Endodermal cell (in vitro differentiated cells): ENCODE data around the gene ABHD11. TPM values are rescaled to one million over a fixed set of nuclear protein-coding genes. Genes with fewer than 3 reads are reported as not detected.

Experiments used
- DNase-seq: peaks from one replicate; pipeline ENCODE4 v3.0.0-alpha.2; 2017
- H3K27ac ChIP-seq: 2 replicates; pipeline ENCODE4 v1.5.1; 2013; ENCODE audit warnings: mild to moderate bottlenecking, low read depth, low read length, moderate library complexity
- H3K27me3 ChIP-seq: 2 replicates; pipeline ENCODE4 v1.6.1; 2013; ENCODE audit warnings: mild to moderate bottlenecking, low read length, moderate library complexity; ENCODE audit not compliant: insufficient read depth, control insufficient read depth, poor library complexity, severe bottlenecking
- H3K36me3 ChIP-seq: 2 replicates; pipeline ENCODE4 v1.7.0; 2013; ENCODE audit warnings: mild to moderate bottlenecking, low read length, moderate library complexity; ENCODE audit not compliant: control insufficient read depth, insufficient read depth
- H3K4me1 ChIP-seq: one replicate; pipeline ENCODE4 v1.7.0; 2013; ENCODE audit warnings: low read length; ENCODE audit not compliant: control insufficient read depth, insufficient read depth
- H3K4me3 ChIP-seq: 2 replicates; pipeline ENCODE4 v1.5.1; 2013; ENCODE audit warnings: mild to moderate bottlenecking, low read length, moderate library complexity
- H3K9ac ChIP-seq: 2 replicates; pipeline ENCODE4 v1.6.1; 2013; ENCODE audit warnings: mild to moderate bottlenecking, low read length, moderate library complexity; ENCODE audit not compliant: poor library complexity, severe bottlenecking; ENCODE audit errors: extremely low read depth
- H3K9me3 ChIP-seq: 2 replicates; pipeline ENCODE4 v1.6.1; 2013; ENCODE audit warnings: mild to moderate bottlenecking, low read length, moderate library complexity; ENCODE audit not compliant: control insufficient read depth
- H3K27ac Mint-ChIP-seq: 2 replicates; pipeline ENCODE4 v1.8.0; 2020; ENCODE audit warnings: mixed read lengths
- H3K27me3 Mint-ChIP-seq: 2 replicates; pipeline ENCODE4 v1.8.0; 2021; ENCODE audit warnings: mild to moderate bottlenecking, mixed read lengths; ENCODE audit not compliant: insufficient read depth
- H3K36me3 Mint-ChIP-seq: 2 replicates; pipeline ENCODE4 v1.8.0; 2020; ENCODE audit warnings: low read depth, mixed read lengths
- H3K4me1 Mint-ChIP-seq: 2 replicates; pipeline ENCODE4 v1.8.0; 2020; ENCODE audit warnings: mixed read lengths
- H3K4me3 Mint-ChIP-seq: 2 replicates; pipeline ENCODE4 v1.8.0; 2020; ENCODE audit warnings: mild to moderate bottlenecking, moderate library complexity, mixed read lengths
- H3K9me3 Mint-ChIP-seq: 2 replicates; pipeline ENCODE4 v1.8.0; 2020; ENCODE audit warnings: mild to moderate bottlenecking, mixed read lengths
- WGBS, 2 experiments: methylation state at CpG; one replicate each; pipeline versions ENCODE4 v1.1.5 to v1.1.7; 2013; ENCODE audit warnings: missing lambda C conversion rate in 2 of 2, mixed read lengths in 1 of 2; ENCODE audit not compliant: insufficient coverage in 1 of 2, insufficient read length in 1 of 2; 5-methylcytosine and 5-hydroxymethylcytosine counted together
- total RNA-seq, 2 donors: library from RNA; stranded (reverse); fragmentation: NEBNext Ultra II Directional in 1 of 2; extraction: Animal tissue kit (Norgen Biotek cat#: 25700) in 1 of 2; gene quantifications; 2 replicates in 1 of 2; 3 replicates in 1 of 2; pipeline ENCODE4 v1.2.1, GENCODE V29; 2021
- TF ChIP-seq, protein P1 (sequence below): fragments of 200-600 bp; sonication (generic); conservative IDR thresholded peaks from 2 replicates; pipeline ENCODE4 v1.5.0; 2021; ENCODE audit warnings: antibody characterized with exemption, mild to moderate bottlenecking

The ABHD11 gene
- total RNA-seq, 2 donors from 2014 or later = 76.9 to 109 TPM

- no peak overlapping the region for H3K4me3 ChIP-seq
These were observed 37.1 kb downstream of the ABHD11 start for GRCh38 chr7:73701357-73701995.

GRCh38 chr7:73700581-73701134, 37.9 kb downstream of the ABHD11 start:
- 81 to 95% methylated on average over 10 to 15 of the region's 15 CpGs for WGBS, 2 experiments
- H3K9me3 Mint-ChIP-seq = no peaks in the 10 kb centered on the region
- no peak overlapping the region for H3K27ac ChIP-seq

More at GRCh38 chr7:73701357-73701995, 37.1 kb downstream of the ABHD11 start:
- peaks cover 48% of the 10 kb centered on the region for H3K36me3 Mint-ChIP-seq
- DNase-seq = peak; percentile 94
- no peak overlapping the region for H3K4me3 Mint-ChIP-seq
- peaks cover 6% of the 10 kb centered on the region for H3K4me1 Mint-ChIP-seq
- peak overlapping the region; percentile 46 for H3K27ac Mint-ChIP-seq
- 73 to 82% methylated on average over 10 to 13 of the region's 13 CpGs for WGBS, 2 experiments
- no peak overlapping the region for H3K27ac ChIP-seq
- H3K27me3 ChIP-seq = no peaks in the 10 kb centered on the region
- H3K9me3 Mint-ChIP-seq = no peaks in the 10 kb centered on the region
- H3K9ac ChIP-seq = no peak overlapping the region
- peaks cover 43% of the 10 kb centered on the region for H3K36me3 ChIP-seq
- H3K9me3 ChIP-seq = no peaks in the 10 kb centered on the region
- H3K4me1 ChIP-seq = no peaks in the 10 kb centered on the region
- no peaks in the 10 kb centered on the region for H3K27me3 Mint-ChIP-seq
- TF ChIP-seq, protein P1, sequence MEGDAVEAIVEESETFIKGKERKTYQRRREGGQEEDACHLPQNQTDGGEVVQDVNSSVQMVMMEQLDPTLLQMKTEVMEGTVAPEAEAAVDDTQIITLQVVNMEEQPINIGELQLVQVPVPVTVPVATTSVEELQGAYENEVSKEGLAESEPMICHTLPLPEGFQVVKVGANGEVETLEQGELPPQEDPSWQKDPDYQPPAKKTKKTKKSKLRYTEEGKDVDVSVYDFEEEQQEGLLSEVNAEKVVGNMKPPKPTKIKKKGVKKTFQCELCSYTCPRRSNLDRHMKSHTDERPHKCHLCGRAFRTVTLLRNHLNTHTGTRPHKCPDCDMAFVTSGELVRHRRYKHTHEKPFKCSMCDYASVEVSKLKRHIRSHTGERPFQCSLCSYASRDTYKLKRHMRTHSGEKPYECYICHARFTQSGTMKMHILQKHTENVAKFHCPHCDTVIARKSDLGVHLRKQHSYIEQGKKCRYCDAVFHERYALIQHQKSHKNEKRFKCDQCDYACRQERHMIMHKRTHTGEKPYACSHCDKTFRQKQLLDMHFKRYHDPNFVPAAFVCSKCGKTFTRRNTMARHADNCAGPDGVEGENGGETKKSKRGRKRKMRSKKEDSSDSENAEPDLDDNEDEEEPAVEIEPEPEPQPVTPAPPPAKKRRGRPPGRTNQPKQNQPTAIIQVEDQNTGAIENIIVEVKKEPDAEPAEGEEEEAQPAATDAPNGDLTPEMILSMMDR = peak; percentile 82

GRCh38 chr7:73700069-73700423, 38.6 kb downstream of the ABHD11 start:
- no peak overlapping the region for H3K9ac ChIP-seq
- H3K27ac ChIP-seq = no peak overlapping the region
- no peak overlapping the region for H3K27ac Mint-ChIP-seq
- peaks cover 6% of the 10 kb centered on the region for H3K4me1 Mint-ChIP-seq
- H3K36me3 ChIP-seq = peaks cover 54% of the 10 kb centered on the region
- no peaks in the 10 kb centered on the region for H3K4me1 ChIP-seq
- no peaks in the 10 kb centered on the region for H3K27me3 Mint-ChIP-seq
- TF ChIP-seq, protein P1 = no peak
- H3K4me3 ChIP-seq = no peak overlapping the region
- no peaks in the 10 kb centered on the region for H3K9me3 ChIP-seq
- H3K27me3 ChIP-seq = no peaks in the 10 kb centered on the region
- no peak overlapping the region for H3K4me3 Mint-ChIP-seq
- no peak for DNase-seq
- peaks cover 54% of the 10 kb centered on the region for H3K36me3 Mint-ChIP-seq
- 88 to 96% methylated on average over 9 to 14 of the region's 14 CpGs for WGBS, 2 experiments
- no peaks in the 10 kb centered on the region for H3K9me3 Mint-ChIP-seq

More at GRCh38 chr7:73700581-73701134, 37.9 kb downstream of the ABHD11 start:
- Mint-ChIP-seq H3K4me3 (no peak overlapping the region), H3K27ac (no peak overlapping the region), H3K27me3 (no peaks in the 10 kb centered on the region), H3K4me1 (peaks cover 6% of the 10 kb centered on the region), H3K36me3 (peaks cover 51% of the 10 kb centered on the region)
- Histone ChIP-seq H3K4me1 (no peaks in the 10 kb centered on the region), H3K9ac (no peak overlapping the region), H3K4me3 (no peak overlapping the region), H3K36me3 (peaks cover 51% of the 10 kb centered on the region), H3K9me3 (no peaks in the 10 kb centered on the region), H3K27me3 (no peaks in the 10 kb centered on the region)
- TF ChIP-seq, protein P1 = no peak
- DNase-seq = no peak
